ENCODE data around the gene NR2F1-AS1.
"Not testable (repeated sequence)": the region's sequence is repeated elsewhere in the genome, so short reads cannot be mapped to it uniquely, and the experiment has no call there.

Gene NR2F1-AS1

DNA sequence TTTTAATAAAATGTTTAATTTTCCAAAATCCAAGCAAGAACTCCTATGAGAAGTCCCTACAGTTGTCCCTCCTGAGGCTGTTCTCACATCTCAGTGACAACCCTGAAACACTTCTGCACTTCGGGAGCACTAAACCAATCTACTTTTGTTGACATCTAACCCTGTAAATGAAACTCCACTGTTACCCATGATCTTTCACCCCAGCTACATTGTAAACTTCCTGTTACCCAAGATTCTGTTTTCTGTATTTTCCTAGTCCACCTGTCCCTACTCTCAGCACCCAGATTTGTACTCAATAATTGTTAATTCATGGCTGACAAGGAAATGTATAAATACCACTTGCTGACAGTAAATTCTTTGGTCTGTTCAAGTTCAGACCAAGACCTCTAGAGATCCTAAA lies 153.7 kb downstream of the NR2F1-AS1 start:
- no peak for DNase-seq (ENCODE audit: low spot score)

- DNase-seq (ENCODE audit: low spot score) = peak; percentile 20
Measured at GRCh38 chr5:93425096-93425495, 155.9 kb downstream of the NR2F1-AS1 start.

GRCh38 chr5:93423300-93423699 lies 157.7 kb downstream of the NR2F1-AS1 start:
- DNase-seq (ENCODE audit: low spot score) = no peak

DNA sequence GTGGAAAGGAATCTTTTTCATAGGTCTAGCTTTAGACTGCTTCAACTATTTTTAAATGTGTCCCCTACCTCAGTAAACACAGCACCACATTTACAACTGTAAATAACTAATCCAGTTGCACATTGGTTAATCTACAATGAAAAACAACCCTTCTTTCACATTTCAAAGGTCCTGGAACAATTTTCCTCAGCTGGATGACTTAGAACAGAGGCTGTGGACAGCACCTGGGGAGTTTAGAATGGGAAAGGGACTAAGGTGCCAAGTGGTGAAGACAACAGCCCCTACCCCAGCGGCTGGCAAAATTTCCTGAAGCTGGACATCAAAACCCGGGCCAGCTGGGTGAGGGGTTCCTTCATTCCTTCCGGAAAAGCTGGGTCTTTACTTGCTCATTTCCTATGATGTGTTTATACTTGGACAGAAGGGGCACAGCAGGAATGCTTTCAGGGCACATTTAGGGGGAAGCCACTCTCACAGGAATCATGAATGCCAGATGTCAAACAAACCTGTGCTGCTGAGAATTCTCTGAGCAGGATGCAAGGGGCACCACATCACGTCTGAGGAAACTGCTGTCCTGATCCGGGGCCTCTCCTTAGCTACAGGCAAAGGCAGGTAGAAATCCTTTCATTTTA lies 158.3 kb downstream of the NR2F1-AS1 start:
- no peak for DNase-seq (ENCODE audit: low spot score)

- peak; percentile 49 for DNase-seq (ENCODE audit: low spot score)
Measured at GRCh38 chr5:93421987-93422401, 159.0 kb downstream of the NR2F1-AS1 start.

DNA sequence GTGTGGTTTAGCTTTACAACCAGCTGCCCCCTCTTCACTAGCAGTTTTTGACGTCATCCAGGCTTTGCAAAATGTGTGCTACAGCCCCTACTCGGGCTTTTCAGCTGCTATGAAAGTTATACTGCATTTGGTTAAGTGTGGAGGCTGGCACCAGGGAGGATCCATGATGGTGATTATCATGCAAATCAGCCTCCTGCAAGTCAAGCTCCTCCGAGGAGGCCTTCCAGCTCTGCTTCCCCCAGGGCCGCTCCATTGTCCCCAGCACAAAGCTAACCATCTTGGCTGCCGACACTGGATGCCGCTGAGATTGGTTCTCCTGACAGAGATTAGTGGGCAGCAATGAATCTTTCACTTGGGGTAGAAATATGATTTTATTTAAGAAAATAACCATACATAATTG lies 159.6 kb downstream of the NR2F1-AS1 start:
- peak; percentile 56 for DNase-seq (ENCODE audit: low spot score)

- DNase-seq (ENCODE audit: low spot score) = no peak
Measured at GRCh38 chr5:93417490-93417889, 163.5 kb downstream of the NR2F1-AS1 start.

DNA sequence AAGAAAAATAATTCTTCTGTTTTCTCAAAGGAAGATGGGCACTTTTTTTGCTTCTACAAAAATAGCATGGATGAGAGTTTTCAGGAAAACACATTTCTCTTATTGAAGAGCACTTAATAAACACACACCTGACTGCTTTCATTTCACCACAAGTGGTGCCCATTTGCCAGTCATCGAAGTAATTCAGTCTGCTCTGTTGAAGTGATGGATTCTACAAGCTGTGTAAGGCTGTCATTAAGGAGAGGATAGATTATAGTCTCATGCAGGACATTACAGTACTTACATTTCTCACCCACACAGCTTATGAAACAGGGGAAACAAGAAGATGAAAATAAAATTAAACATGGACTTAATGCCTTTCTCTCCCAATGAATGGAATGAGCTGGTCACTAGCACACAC lies 165.2 kb downstream of the NR2F1-AS1 start:
- no peak for DNase-seq (ENCODE audit: low spot score)

DNA sequence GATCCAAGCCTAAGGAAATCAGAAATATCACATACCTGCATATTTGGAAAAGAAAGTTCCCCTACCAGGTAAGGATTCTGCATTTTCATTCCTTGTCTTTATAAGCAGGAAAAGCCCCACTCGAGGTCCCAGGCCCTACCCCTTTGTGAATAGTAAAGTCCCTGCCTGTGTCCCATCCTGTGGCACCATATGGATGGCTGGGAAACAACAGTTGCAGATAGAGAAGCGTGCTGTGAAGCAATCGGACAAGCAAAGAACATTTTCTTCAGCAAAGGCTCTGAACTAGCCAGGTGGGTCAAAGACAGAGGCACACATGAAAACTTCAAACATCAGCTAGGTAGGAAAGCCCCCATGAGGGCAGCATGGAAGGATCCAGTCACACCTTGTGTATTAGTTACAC lies 169.3 kb downstream of the NR2F1-AS1 start:
- no peak for DNase-seq (ENCODE audit: low spot score)

DNA sequence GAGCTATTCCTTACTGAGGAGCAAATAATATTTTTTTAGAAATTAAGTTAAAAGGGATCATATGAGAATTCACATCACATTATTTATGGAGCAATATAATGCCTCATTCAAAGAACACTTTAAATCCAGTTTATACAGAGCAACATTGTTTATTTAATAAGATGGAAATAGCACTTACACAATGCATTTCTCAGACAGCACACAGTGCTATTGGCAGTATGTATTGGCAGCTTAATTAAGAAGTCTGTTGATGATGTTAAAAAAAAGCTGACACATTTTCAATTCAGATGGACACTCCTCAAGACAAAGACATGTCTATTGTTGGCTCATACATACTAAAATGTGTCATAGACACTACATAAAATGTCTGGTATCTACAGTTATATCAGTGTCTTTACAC lies 171.3 kb downstream of the NR2F1-AS1 start:
- DNase-seq (ENCODE audit: low spot score) = no peak

DNA sequence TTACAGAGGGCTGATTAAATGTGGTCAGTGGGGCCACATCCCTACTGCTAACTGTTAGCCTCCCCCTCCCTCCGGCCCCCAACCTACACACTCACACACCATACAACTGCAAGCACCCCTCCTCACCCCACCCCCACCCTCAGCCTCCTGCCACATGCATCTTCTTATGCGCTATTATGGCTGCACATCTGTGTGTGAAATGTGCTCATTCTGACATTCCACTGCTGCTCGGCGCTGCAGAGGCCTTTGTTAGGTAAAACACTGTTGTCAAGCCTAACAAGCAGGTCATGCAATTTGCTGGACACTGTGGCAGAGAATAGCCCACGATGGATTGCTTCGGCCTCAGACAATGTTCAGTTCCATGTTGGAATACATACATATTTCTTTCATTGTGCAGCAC lies 173.6 kb downstream of the NR2F1-AS1 start:
- no peak for DNase-seq (ENCODE audit: low spot score)

DNA sequence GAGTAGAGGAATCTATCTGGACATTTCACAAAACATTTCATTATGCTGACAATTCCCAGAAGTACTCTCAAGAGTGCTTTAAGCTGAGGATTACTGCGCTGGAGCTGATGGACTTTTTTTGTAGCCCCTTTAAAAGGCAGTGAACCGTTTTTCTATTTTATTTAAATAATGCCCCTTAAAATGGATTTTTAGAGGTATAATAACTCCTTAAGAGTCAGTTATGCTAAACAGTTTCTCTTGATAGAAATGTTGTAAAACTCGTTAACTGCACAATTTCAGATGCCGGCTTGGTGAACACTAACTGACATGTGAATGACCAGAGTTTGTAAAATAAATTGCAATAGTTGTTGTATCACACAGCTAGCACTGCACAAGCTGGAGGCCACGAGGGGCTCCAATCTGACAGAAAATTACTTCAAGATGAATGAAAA lies 174.0 kb downstream of the NR2F1-AS1 start:
- no peak for DNase-seq (ENCODE audit: low spot score)

- DNase-seq (ENCODE audit: low spot score) = no peak
Measured at GRCh38 chr5:93404246-93404645, 176.8 kb downstream of the NR2F1-AS1 start.

- no peak for DNase-seq (ENCODE audit: low spot score)
Measured at GRCh38 chr5:93403141-93403928, 177.7 kb downstream of the NR2F1-AS1 start.

- no peak for DNase-seq (ENCODE audit: low spot score)
Measured at GRCh38 chr5:93402451-93402850, 178.6 kb downstream of the NR2F1-AS1 start.

GRCh38 chr5:93401634-93402213 lies 179.3 kb downstream of the NR2F1-AS1 start:
- DNase-seq (ENCODE audit: low spot score) = peak; percentile 22

GRCh38 chr5:93399675-93400074 lies 181.3 kb downstream of the NR2F1-AS1 start:
- no peak for DNase-seq (ENCODE audit: low spot score)

DNA sequence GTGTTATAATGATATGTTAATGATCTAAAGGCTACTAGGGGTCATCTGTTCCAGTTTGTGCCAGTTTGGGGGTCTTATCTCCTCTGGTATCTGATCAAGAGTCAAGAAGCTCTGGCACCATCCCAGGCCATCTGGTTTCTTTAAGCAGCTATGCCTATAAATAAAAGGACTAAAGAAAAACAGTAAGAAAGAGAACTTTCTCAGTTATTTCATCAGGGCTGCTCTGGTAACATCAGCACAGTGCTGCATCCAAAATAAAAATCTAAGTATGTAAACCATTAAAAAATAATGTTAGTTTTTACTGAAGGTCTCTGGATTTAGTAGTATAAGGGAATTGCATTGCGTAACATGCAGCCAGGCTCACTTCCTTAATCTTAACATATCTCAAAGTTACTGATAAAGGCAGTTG lies 185.0 kb downstream of the NR2F1-AS1 start:
- DNase-seq (ENCODE audit: low spot score) = no peak

GRCh38 chr5:93395010-93395409 lies 186.0 kb downstream of the NR2F1-AS1 start:
- no peak for DNase-seq (ENCODE audit: low spot score)

- DNase-seq (ENCODE audit: low spot score) = no peak
Measured at GRCh38 chr5:93394301-93394700, 186.7 kb downstream of the NR2F1-AS1 start.

DNA sequence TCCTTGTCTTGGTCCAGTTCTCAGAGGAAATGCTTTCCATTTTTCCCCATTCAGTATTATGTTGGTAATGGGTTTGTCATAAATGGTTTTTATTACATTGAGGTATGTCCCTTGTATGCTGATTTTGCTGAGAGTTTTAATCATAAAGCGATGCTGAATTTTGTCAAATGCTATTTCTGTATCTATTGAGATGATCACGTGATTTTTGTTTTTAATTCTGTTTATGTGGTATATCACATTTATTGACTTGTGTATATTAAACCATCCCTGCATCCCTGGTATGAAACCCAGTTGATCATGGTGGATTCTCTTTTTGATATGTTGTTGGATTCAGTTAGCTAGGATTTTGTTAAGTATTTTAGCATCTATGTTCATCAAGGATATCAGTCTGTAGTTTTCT lies 189.8 kb downstream of the NR2F1-AS1 start:
- DNase-seq (ENCODE audit: low spot score) = not testable (repeated sequence)

DNA sequence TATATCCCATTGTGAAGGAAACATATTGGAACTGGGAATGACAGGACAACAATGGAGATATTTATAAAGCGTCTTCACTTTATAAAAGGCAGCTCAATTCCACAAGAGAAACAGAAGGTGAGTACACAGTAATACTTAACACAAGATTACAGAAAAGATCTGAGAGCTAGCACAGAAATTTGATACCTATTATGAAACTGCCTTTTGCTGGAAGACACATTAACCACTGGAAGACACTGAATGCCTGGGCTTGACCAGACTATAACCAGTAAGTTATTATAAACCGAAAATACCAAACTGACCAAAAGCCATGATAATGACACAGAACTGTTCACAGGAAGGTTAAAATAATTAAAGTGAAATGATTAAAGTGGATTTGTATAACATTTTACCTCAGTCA lies 195.4 kb downstream of the NR2F1-AS1 start:
- no peak for DNase-seq (ENCODE audit: low spot score)

DNA sequence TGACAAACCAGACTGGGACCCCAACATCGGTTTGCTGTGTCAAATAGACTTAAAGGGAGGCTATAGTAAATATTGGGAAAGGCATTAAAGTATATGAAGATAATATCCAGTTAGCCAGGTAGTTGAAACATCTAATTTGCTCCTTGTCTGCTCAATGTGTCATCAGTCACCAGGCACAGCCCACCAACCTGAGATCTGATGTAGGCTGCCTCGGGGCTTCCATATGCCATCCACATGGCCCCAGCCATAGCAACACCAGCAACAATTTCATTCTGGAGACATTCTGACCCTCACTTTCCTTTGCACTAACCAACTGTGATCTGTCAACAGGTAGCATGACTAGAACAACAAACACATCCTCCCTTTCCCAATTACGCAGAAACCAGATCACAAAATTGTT lies 196.0 kb downstream of the NR2F1-AS1 start:
- no peak for DNase-seq (ENCODE audit: low spot score)

All from putamen (tissue), 1 donor.